ENCODE results near the gene CADPS2. TPM values are rescaled to one million over a fixed set of nuclear protein-coding genes. Genes with fewer than 3 reads are reported as not detected.

Gene CADPS2
- total RNA-seq, 2 experiments from 2014 or later: not detected

GRCh38 chr7:122577449-122578003 is 308.7 kb downstream of the CADPS2 start:
- H3K4me3 Mint-ChIP-seq: no peak overlapping the region
- POLR2A ChIA-PET: no interaction called here
- no peaks in the 10 kb centered on the region for H3K9me3 Mint-ChIP-seq (ENCODE audit: low read depth)
- H3K27me3 Mint-ChIP-seq: no peaks in the 10 kb centered on the region
- DNase-seq (no peak), ATAC-seq (no peak)
- intact Hi-C loops (cut with DNase I, micrococcal nuclease): no loop called here
- no peaks in the 10 kb centered on the region for H3K36me3 Mint-ChIP-seq (ENCODE audit: low read depth)
- CTCF ChIA-PET: no interaction called here
- H3K4me1 Mint-ChIP-seq: no peaks in the 10 kb centered on the region
- H3K27ac Mint-ChIP-seq: no peak overlapping the region

DNA sequence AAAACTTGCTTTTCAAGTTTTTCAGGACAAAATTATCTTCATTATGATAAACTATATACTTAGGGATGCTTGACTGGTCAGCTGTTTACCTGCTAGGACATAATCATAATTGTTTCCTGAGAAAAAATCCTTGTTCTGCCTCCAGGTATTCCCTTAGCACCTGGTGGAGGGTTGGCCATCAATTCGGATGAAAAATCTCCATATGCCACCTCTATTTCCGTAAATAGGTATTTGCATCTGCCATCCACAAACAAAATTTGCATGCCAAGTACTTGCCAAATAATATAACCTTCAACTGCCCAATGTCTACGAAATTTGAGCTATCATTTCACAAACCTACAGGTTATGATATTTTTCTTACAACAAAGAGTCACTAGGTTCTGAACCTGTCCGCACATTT is 313.6 kb downstream of the CADPS2 start:
- Mint-ChIP-seq H3K4me1 (no peaks in the 10 kb centered on the region), H3K9me3 (ENCODE audit: low read depth) (no peaks in the 10 kb centered on the region), H3K27ac (no peak overlapping the region), H3K36me3 (ENCODE audit: low read depth) (no peaks in the 10 kb centered on the region), H3K4me3 (no peak overlapping the region), H3K27me3 (no peaks in the 10 kb centered on the region)
- ChIA-PET POLR2A (no interaction called here), CTCF (no interaction called here)
- intact Hi-C loops (cut with DNase I, micrococcal nuclease): no loop called here
- DNase-seq: no peak
- ATAC-seq: no peak

DNA sequence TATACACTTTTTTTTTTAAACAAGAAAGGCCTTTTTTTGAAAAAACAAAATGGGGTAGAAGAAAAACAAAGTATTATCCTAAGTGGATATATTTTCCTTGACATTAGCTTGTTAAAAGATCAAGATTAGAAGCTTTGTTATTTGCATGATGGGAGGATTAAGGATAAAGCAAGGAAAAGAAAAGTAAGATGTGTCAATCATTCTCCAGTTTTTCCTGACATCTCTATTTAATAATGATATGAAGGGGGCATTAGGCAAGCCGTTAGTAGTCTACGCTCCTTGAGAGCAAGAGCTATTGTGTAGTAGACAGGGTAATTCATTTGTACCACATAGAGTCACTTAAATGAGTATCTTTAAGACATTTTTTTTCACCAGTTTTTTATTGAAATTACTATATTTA is 324.9 kb downstream of the CADPS2 start:
- CTCF ChIA-PET: no interaction called here
- POLR2A ChIA-PET: no interaction called here
- H3K9me3 Mint-ChIP-seq (ENCODE audit: low read depth): peaks cover 2% of the 10 kb centered on the region
- H3K4me3 Mint-ChIP-seq: no peak overlapping the region
- H3K27ac Mint-ChIP-seq: no peak overlapping the region
- H3K4me1 Mint-ChIP-seq: no peaks in the 10 kb centered on the region
- H3K36me3 Mint-ChIP-seq (ENCODE audit: low read depth): no peaks in the 10 kb centered on the region
- H3K27me3 Mint-ChIP-seq: no peaks in the 10 kb centered on the region
- ATAC-seq: no peak
- intact Hi-C loops (cut with DNase I, micrococcal nuclease): no loop called here
- no peak for DNase-seq

DNA sequence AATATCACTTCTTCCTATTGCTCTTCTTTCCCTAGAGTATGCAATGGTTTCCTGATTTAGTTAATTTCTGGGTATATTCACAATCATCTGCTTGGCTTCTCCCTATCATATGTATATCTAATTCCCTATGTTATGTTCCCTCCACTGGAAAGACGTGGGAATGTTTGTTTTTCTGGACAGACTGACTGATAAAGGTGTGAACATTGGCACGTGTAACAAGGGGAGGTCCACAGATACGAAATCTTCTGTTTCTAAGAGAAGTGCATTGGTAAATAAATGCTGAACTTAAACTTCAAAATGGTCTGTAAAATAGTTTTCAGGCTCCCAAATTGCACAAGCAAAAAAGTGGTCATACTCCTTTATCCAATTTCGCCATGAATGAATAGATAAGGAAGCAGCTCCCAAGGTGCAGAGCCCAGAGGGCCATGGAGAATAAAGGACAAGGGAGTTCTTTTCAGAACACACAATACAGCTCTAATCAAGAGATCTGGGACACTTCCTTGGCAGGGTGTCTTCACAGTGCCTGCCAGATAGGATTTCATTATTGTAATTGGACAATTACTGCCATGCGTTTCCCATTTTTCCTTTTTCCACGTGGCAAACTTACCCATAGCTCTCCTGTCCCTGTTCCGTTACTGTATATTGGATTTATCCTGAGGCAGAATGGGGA is 329.3 kb downstream of the CADPS2 start:
- intact Hi-C loops (cut with DNase I, micrococcal nuclease): no loop called here
- H3K4me3 Mint-ChIP-seq: no peak overlapping the region
- no peaks in the 10 kb centered on the region for H3K4me1 Mint-ChIP-seq
- no peak for ATAC-seq
- H3K27me3 Mint-ChIP-seq: no peaks in the 10 kb centered on the region
- CTCF ChIA-PET: no interaction called here
- H3K27ac Mint-ChIP-seq: no peak overlapping the region
- POLR2A ChIA-PET: no interaction called here
- H3K9me3 Mint-ChIP-seq (ENCODE audit: low read depth): no peaks in the 10 kb centered on the region
- DNase-seq: no peak
- H3K36me3 Mint-ChIP-seq (ENCODE audit: low read depth): no peaks in the 10 kb centered on the region

- Mint-ChIP-seq H3K27ac (no peak overlapping the region), H3K4me3 (no peak overlapping the region), H3K27me3 (no peaks in the 10 kb centered on the region), H3K4me1 (no peaks in the 10 kb centered on the region), H3K9me3 (ENCODE audit: low read depth) (no peaks in the 10 kb centered on the region), H3K36me3 (ENCODE audit: low read depth) (no peaks in the 10 kb centered on the region)
- DNase-seq: no peak
- ATAC-seq: no peak
- CTCF ChIA-PET: no interaction called here
- POLR2A ChIA-PET: no interaction called here
- intact Hi-C loops (cut with DNase I, micrococcal nuclease): no loop called here
These were observed 330.0 kb downstream of the CADPS2 start for GRCh38 chr7:122556219-122556618.

GRCh38 chr7:122553761-122554160 is 332.5 kb downstream of the CADPS2 start:
- Mint-ChIP-seq H3K27ac (no peak overlapping the region), H3K36me3 (ENCODE audit: low read depth) (no peaks in the 10 kb centered on the region), H3K4me3 (no peak overlapping the region), H3K27me3 (no peaks in the 10 kb centered on the region), H3K9me3 (ENCODE audit: low read depth) (no peaks in the 10 kb centered on the region), H3K4me1 (no peaks in the 10 kb centered on the region)
- ChIA-PET POLR2A (no interaction called here), CTCF (no interaction called here)
- DNase-seq: no peak
- ATAC-seq: no peak
- intact Hi-C loops (cut with DNase I, micrococcal nuclease): no loop called here

GRCh38 chr7:122552769-122553168 is 333.5 kb downstream of the CADPS2 start:
- Mint-ChIP-seq H3K9me3 (ENCODE audit: low read depth) (no peaks in the 10 kb centered on the region), H3K4me1 (no peaks in the 10 kb centered on the region), H3K27me3 (no peaks in the 10 kb centered on the region), H3K27ac (no peak overlapping the region), H3K36me3 (ENCODE audit: low read depth) (no peaks in the 10 kb centered on the region), H3K4me3 (no peak overlapping the region)
- ATAC-seq: no peak
- intact Hi-C loops (cut with DNase I, micrococcal nuclease): no loop called here
- CTCF ChIA-PET: no interaction called here
- DNase-seq: no peak
- POLR2A ChIA-PET: no interaction called here

- H3K4me1 Mint-ChIP-seq: no peaks in the 10 kb centered on the region
- ChIA-PET CTCF (no interaction called here), POLR2A (no interaction called here)
- intact Hi-C loops (cut with DNase I, micrococcal nuclease): no loop called here
- H3K36me3 Mint-ChIP-seq (ENCODE audit: low read depth): no peaks in the 10 kb centered on the region
- H3K9me3 Mint-ChIP-seq (ENCODE audit: low read depth): peaks cover 3% of the 10 kb centered on the region
- no peak overlapping the region for H3K4me3 Mint-ChIP-seq
- ATAC-seq (no peak), DNase-seq (no peak)
- no peaks in the 10 kb centered on the region for H3K27me3 Mint-ChIP-seq
- no peak overlapping the region for H3K27ac Mint-ChIP-seq
These were observed 335.7 kb downstream of the CADPS2 start for GRCh38 chr7:122550545-122550944.

- Mint-ChIP-seq H3K27me3 (no peaks in the 10 kb centered on the region), H3K4me1 (no peaks in the 10 kb centered on the region), H3K4me3 (no peak overlapping the region), H3K27ac (no peak overlapping the region), H3K9me3 (ENCODE audit: low read depth) (peaks cover 3% of the 10 kb centered on the region), H3K36me3 (ENCODE audit: low read depth) (no peaks in the 10 kb centered on the region)
- no peak for ATAC-seq
- intact Hi-C loops (cut with DNase I, micrococcal nuclease): no loop called here
- no peak for DNase-seq
- ChIA-PET CTCF (no interaction called here), POLR2A (no interaction called here)
These were observed 336.7 kb downstream of the CADPS2 start for GRCh38 chr7:122549578-122549977.

GRCh38 chr7:122546496-122546895 is 339.8 kb downstream of the CADPS2 start:
- no peaks in the 10 kb centered on the region for H3K27me3 Mint-ChIP-seq
- no peak overlapping the region for H3K27ac Mint-ChIP-seq
- DNase-seq: no peak
- H3K4me3 Mint-ChIP-seq: no peak overlapping the region
- intact Hi-C loops (cut with DNase I, micrococcal nuclease): no loop called here
- POLR2A ChIA-PET: no interaction called here
- H3K36me3 Mint-ChIP-seq (ENCODE audit: low read depth): no peaks in the 10 kb centered on the region
- peaks cover 3% of the 10 kb centered on the region for H3K9me3 Mint-ChIP-seq (ENCODE audit: low read depth)
- ATAC-seq: no peak
- H3K4me1 Mint-ChIP-seq: no peaks in the 10 kb centered on the region
- CTCF ChIA-PET: no interaction called here

DNA sequence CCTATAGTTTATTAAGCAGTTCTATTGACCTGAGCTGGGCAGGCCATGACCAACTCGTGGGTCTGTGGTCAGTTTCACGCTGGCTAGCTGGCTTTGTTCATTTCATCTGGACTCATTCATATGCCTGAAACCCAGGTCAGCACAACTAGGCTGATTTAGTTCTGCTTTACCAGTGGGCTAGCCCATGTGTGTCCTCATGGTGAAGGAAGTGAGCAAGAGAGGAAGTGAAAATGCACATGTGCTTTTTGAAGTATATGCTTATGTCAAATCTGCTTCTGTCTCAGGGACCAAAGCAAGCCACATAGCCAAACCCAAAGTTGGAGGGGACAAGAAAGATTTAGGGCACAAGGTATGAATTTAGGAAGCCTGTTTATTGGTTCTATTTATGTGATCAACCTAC is 341.8 kb downstream of the CADPS2 start:
- POLR2A ChIA-PET: no interaction called here
- Mint-ChIP-seq H3K27me3 (no peaks in the 10 kb centered on the region), H3K4me1 (no peaks in the 10 kb centered on the region), H3K36me3 (ENCODE audit: low read depth) (no peaks in the 10 kb centered on the region), H3K27ac (no peak overlapping the region), H3K4me3 (no peak overlapping the region), H3K9me3 (ENCODE audit: low read depth) (peaks cover 3% of the 10 kb centered on the region)
- intact Hi-C loops (cut with DNase I, micrococcal nuclease): no loop called here
- ATAC-seq (no peak), DNase-seq (no peak)
- CTCF ChIA-PET: no interaction called here

DNA sequence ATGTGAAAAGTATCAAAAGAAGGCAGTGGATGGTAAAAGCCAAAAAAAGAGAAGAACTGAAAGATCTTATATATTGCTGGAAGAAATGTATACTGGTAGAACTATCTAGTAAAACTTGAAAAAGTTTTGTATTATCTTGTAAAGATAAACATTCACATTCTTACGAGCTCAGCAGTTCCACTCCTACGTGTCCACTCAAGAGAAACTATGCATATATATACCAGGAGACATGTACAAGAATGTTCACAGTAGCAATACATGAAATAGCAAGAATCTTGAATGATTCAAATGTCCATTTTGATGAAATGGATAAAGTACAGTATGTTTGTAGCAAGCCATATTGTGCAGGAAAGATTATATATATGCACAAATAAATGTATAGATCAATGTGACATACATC is 342.4 kb downstream of the CADPS2 start:
- no peak overlapping the region for H3K27ac Mint-ChIP-seq
- intact Hi-C loops (cut with DNase I, micrococcal nuclease): no loop called here
- DNase-seq (no peak), ATAC-seq (no peak)
- H3K4me3 Mint-ChIP-seq: no peak overlapping the region
- POLR2A ChIA-PET: no interaction called here
- CTCF ChIA-PET: no interaction called here
- H3K36me3 Mint-ChIP-seq (ENCODE audit: low read depth): no peaks in the 10 kb centered on the region
- H3K27me3 Mint-ChIP-seq: no peaks in the 10 kb centered on the region
- peaks cover 3% of the 10 kb centered on the region for H3K9me3 Mint-ChIP-seq (ENCODE audit: low read depth)
- H3K4me1 Mint-ChIP-seq: no peaks in the 10 kb centered on the region

DNA sequence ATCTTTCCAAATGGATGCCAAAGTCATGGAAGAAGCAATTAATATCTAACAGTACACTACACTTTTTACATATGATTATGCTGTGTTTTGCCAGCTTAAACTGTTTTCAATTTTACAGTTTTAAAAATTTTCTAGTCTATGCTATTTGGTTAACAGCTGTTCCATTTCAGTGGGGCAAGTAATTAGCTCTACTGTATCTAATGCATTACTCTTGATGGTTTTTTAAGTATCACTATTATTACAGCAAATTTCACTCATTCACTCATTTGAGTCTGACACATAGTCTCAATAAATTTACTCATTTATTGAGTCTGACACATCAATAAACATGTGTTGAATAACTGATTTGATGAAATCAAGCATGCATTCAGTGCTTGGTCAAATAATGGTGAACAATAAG is 343.1 kb downstream of the CADPS2 start:
- H3K36me3 Mint-ChIP-seq (ENCODE audit: low read depth): no peaks in the 10 kb centered on the region
- peaks cover 3% of the 10 kb centered on the region for H3K9me3 Mint-ChIP-seq (ENCODE audit: low read depth)
- no peak for ATAC-seq
- no peak for DNase-seq
- no peak overlapping the region for H3K4me3 Mint-ChIP-seq
- H3K4me1 Mint-ChIP-seq: no peaks in the 10 kb centered on the region
- POLR2A ChIA-PET: no interaction called here
- intact Hi-C loops (cut with DNase I, micrococcal nuclease): no loop called here
- H3K27me3 Mint-ChIP-seq: no peaks in the 10 kb centered on the region
- CTCF ChIA-PET: no interaction called here
- H3K27ac Mint-ChIP-seq: no peak overlapping the region

All from activated CD4-positive, alpha-beta T cell treated with anti-CD3 and anti-CD28 coated beads for 36 hours (primary cell).